ENCODE results near the gene KLHL26.

DNA sequence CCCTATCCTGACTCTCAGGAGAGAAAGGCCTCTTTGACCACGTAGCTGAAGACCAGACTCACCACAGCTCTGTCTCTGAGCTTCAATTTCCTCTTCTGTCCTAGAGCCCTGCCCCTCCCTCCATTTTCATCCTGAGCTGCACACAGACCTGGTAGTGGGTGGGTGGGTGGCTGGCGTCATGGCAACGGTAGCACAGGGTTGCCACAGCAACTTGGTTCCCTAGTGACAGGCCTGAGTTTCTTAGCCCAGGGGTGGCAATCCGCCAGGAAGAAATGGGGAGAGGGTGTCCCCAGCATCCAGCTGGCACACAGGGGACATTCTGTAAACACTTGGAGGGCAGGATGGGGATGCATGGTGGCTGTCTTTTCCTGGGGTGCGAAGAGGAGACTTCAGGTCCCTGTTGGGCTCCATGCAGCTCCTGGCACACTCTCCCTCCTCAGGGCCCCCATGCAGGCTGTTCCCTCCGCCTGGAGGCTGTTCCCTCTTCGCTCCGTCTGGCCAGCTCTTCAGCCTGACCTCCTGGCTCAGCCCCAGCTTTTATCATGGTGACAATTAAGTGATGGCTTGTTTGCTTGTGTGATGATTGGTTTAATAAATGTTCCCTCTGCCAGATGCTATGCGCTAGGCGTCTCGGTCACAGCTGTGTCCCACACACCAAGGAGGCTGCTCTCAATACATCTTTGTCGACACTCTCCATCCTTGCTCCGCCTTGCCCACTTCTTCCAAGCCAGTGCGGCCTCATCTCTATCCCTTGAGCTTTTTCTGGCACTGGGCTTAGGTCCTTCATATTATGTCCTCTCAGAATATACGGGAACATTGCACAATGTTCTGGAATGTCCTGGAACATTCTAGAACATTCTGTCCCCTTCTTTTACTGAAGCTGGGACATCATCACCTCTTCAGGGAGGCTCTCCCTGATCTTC lies 7.4 kb upstream of the KLHL26 start:
- TF ChIP-seq, protein P1, sequence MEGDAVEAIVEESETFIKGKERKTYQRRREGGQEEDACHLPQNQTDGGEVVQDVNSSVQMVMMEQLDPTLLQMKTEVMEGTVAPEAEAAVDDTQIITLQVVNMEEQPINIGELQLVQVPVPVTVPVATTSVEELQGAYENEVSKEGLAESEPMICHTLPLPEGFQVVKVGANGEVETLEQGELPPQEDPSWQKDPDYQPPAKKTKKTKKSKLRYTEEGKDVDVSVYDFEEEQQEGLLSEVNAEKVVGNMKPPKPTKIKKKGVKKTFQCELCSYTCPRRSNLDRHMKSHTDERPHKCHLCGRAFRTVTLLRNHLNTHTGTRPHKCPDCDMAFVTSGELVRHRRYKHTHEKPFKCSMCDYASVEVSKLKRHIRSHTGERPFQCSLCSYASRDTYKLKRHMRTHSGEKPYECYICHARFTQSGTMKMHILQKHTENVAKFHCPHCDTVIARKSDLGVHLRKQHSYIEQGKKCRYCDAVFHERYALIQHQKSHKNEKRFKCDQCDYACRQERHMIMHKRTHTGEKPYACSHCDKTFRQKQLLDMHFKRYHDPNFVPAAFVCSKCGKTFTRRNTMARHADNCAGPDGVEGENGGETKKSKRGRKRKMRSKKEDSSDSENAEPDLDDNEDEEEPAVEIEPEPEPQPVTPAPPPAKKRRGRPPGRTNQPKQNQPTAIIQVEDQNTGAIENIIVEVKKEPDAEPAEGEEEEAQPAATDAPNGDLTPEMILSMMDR (IDR thresholded peaks at IDR 0.05; ENCODE audit: poor library complexity, severe bottlenecking): no peak
- TF ChIP-seq SMC3 (conservative IDR thresholded peaks at IDR 0.05; ENCODE audit: poor library complexity) (no peak), POLR2AphosphoS5 (IDR thresholded peaks at IDR 0.05) (peak; percentile 31), EZH2 (IDR thresholded peaks at IDR 0.05; ENCODE audit: borderline replicate concordance, insufficient read depth, low read length, poor library complexity, severe bottlenecking) (no peak)

Data from neural cell (in vitro differentiated cells).